Measurements from ENCODE around the gene LRRC7. TPM values are rescaled to one million over a fixed set of nuclear protein-coding genes. Genes with fewer than 3 reads are reported as not detected.

Gene LRRC7
- total RNA-seq, 4 donors from 2014 or later = 0.11 to 0.88 (median 0.36) TPM

DNA sequence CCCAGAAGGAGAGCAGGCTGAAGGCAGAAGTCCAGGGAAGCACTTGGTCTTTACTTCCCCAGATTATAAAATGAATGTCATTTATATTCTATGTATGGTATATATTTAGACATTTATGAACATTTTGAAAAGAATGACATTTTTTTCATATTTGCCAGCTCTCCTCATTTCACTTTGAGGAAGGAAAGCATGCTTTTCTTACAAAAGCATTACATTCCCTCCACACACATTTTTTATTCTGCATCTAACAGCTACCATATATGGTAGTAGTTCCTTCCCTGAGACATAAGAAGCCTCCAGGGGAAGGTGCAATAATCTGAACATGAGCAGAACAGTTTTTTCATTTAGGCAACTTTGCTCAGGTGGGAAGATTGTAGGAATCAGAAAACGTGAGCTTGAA is 94.0 kb downstream of the LRRC7 start:
- TF ChIP-seq, protein P1, sequence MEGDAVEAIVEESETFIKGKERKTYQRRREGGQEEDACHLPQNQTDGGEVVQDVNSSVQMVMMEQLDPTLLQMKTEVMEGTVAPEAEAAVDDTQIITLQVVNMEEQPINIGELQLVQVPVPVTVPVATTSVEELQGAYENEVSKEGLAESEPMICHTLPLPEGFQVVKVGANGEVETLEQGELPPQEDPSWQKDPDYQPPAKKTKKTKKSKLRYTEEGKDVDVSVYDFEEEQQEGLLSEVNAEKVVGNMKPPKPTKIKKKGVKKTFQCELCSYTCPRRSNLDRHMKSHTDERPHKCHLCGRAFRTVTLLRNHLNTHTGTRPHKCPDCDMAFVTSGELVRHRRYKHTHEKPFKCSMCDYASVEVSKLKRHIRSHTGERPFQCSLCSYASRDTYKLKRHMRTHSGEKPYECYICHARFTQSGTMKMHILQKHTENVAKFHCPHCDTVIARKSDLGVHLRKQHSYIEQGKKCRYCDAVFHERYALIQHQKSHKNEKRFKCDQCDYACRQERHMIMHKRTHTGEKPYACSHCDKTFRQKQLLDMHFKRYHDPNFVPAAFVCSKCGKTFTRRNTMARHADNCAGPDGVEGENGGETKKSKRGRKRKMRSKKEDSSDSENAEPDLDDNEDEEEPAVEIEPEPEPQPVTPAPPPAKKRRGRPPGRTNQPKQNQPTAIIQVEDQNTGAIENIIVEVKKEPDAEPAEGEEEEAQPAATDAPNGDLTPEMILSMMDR (IDR thresholded peaks at IDR 0.05) = no peak
- TF ChIP-seq POLR2A (IDR thresholded peaks at IDR 0.05) = no peak
- 42 to 51% methylated on average over 1 of the region's 1 CpG for WGBS, 2 donors
- intact Hi-C loops (cut with DNase I; ENCODE audit: low total_unique reads) = no loop called here
- DNase-seq (ENCODE audit: low spot score in 2 of 2) = no peak
- H3K4me3 ChIP-seq (ENCODE audit: low read depth, poor library complexity, severe bottlenecking) = no peak overlapping the region

DNA sequence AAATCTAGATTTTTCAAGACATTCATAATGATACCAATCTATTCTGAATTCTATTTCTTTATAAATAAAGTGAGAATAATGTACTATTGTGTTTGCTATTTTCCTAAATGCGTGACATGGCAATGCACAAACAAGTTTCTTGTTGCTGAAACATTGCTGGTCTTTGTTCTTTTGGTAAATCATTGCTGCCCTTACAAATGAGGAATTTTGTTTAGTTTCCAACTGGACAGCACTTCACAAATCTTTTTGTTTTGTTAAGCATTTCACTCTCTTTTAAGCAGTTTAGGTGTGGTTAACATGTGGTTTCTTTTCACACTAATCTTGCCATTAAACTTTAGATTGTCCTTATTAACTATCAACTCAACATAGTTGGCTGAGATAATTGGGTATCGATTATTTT is 94.6 kb downstream of the LRRC7 start:
- TF ChIP-seq, protein P1 (IDR thresholded peaks at IDR 0.05) = no peak
- TF ChIP-seq POLR2A (IDR thresholded peaks at IDR 0.05) = no peak
- intact Hi-C loops (cut with DNase I; ENCODE audit: low total_unique reads) = no loop called here
- 69 to 78% methylated on average over 2 of the region's 2 CpGs for WGBS, 2 donors
- H3K4me3 ChIP-seq (ENCODE audit: low read depth, poor library complexity, severe bottlenecking) = no peak overlapping the region
- DNase-seq (ENCODE audit: low spot score in 2 of 2) = no peak

DNA sequence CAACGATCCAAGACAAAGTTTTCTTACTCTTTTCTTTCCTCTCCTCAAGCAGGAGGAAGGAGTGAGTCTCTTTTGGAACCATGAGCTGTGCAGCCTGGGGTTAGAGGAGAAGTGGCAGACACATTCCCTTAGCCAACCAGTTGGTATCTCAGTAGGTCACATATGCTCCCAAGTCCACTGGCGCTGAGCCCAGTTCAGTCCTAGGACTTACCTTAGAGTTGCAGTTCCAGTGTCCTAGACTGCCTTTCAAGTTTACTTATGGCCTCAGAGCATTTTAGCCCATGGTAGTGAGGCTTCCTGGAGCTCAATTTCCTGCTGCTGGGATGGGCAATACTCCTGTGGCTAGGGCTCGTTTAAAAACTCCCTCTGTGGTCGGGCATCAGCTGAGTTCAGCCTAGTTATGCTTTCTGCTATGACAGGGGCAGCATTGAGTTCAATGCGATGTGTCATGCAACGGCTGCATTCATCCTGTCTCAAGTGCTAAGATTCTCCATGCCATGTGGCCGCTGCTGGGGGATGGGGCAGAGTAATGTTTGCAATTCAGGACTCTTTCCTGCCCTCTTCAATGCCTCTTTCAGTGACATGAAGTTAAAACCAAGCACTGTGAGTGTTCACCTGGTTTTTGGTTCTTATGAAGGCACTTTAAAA is 103.8 kb downstream of the LRRC7 start:
- no peak for DNase-seq (ENCODE audit: low spot score in 2 of 2)
- H3K4me3 ChIP-seq (ENCODE audit: low read depth, poor library complexity, severe bottlenecking) = no peak overlapping the region
- intact Hi-C loops (cut with DNase I; ENCODE audit: low total_unique reads) = no loop called here
- TF ChIP-seq POLR2A (IDR thresholded peaks at IDR 0.05) = no peak
- TF ChIP-seq, protein P1 (IDR thresholded peaks at IDR 0.05) = no peak
- WGBS, 2 donors = 83 to 85% methylated on average over 7 of the region's 7 CpGs

DNA sequence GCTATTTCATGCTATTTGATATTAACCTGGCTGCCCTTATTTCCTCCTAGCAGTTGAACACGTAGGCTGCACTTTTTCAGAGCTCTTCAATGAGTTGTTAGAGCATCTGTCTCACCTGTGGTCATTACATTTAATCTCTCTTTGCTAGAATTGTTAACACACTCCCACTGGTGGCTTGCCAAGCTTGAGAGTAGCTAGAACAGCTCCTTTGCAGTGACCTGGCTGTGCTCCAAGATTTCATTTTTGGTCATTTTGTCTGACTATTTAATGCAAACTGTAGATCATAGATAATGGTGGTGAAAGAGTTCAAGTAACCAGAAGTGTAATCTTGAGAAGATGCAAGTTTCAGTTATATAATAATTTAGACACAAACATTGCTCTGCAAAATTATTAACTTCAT is 105.6 kb downstream of the LRRC7 start:
- intact Hi-C loops (cut with DNase I; ENCODE audit: low total_unique reads) = no loop called here

DNA sequence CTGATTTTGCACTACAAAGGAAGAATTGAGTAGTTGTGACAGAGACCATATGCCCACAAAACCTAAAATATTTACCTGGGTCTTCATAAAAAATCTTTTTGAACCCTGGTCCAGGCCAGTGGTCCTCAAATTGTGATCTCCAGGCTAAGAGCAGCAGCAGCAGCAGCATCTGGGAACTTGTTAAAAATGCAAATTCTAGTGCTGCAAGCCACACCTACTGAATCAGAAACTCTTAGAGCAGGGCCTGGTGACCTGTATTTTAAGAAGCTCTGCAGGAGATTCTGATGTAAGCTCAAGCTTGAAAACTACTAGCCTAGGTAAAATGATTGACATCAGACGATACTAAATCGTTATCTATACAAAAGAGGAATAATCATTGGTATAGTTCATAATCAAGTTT is 112.2 kb downstream of the LRRC7 start:
- TF ChIP-seq, protein P1 (IDR thresholded peaks at IDR 0.05) = no peak
- no peak for TF ChIP-seq POLR2A (IDR thresholded peaks at IDR 0.05)
- no peak for DNase-seq (ENCODE audit: low spot score in 2 of 2)
- no peak overlapping the region for H3K4me3 ChIP-seq (ENCODE audit: low read depth, poor library complexity, severe bottlenecking)
- intact Hi-C loops (cut with DNase I; ENCODE audit: low total_unique reads) = no loop called here
- WGBS, 2 donors = 95 to 96% methylated on average over 2 of the region's 2 CpGs

More for the DNA sequence above, 105.6 kb downstream of the LRRC7 start:
- H3K4me3 ChIP-seq (ENCODE audit: low read depth, poor library complexity, severe bottlenecking) = no peak overlapping the region
- DNase-seq (ENCODE audit: low spot score in 2 of 2) = no peak
- 61 to 71% methylated on average over 1 of the region's 1 CpG for WGBS, 2 donors
- TF ChIP-seq, protein P1 (IDR thresholded peaks at IDR 0.05) = no peak
- TF ChIP-seq POLR2A (IDR thresholded peaks at IDR 0.05) = no peak
